ENCODE data around the gene CHRNA9.

Gene CHRNA9

DNA sequence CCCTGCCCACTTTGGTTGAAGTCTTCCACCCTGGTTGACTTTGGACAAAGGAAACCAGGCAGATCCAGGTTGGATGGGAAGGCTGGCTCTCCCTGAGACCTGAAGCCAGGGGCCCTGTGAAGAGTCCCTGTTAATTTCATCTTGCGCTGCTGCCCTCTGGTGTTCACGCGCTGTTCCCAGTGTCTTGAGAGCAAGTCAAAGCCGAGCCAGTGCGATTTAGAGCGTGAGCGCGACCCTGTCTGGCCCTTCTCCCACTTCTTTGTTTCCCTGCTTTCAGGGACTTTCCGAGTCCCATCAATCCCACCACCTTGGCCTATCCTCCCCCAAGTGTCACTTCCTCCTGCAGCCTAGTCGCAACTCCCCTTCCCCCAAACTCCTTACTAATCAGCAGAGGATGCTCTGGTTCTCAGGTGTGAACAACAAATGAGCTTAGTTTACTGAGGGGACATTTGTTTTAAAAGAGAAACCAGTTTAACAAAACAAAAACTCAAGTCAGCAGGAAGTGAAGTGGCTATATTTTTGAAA lies 25.8 kb upstream of the CHRNA9 start:
- peak; percentile 91 for DNase-seq

DNA sequence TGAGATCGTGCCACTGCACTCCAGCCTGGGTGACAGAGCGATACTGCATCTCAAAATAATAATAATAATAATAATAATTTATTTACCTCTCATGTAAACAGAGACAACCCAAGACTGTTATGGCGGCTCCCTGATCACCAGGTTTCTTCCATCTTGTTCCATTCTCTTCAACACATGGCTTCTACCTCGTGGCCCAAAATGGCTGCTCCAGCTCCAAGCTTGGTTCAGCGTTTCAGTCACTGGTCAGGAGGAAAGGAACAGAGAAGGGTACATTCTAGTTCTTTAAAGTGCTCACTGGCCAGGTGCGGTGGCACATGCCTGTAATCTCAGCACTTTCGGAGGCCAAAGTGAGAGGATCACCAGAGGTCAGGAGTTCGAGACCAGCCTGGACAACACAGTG lies 24.9 kb upstream of the CHRNA9 start:
- DNase-seq, result no peak

DNA sequence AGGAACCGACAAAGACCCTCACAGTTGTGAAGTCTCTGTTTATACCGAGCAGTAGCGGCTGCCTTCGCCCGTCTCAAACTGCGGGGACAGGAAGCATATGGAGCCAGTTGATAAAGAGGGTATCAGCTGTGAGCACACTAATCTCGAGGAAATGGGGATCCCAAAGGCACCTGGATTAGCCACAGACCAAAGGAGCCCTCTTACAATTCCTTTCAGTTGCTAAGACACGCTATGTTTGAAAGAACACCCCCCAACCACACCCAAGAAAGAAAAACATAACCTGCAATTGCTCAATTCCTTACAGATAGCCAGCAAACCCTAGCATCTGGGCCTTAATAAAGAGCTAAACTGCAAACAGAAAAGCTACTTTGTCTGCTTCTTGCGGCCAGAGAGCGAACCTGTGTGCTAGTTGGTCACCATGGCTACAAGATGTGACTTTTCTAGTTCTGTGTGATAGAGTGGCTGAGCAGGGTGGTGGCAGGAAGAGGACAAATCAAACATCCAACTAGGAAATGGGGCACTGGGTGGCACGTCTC lies 23.3 kb upstream of the CHRNA9 start:
- no peak for DNase-seq

DNA sequence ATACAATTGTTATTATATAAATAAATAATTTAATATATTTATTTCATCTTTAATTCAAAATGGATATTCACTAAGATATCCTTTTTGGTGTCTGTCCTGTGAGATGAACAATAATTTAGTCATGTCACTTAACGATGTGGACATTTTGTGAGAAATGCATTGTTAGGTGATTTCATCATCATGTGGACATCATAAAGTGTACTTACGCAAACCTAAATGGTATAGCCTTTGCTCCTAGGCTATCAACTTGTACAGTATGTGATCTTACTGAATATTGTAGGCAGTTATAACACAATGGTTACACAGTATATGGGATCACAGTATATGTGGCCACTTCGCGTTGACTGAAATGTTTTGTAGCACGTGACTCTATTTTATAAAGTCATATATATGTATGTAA lies 20.2 kb upstream of the CHRNA9 start:
- peak; percentile 84 for DNase-seq

DNA sequence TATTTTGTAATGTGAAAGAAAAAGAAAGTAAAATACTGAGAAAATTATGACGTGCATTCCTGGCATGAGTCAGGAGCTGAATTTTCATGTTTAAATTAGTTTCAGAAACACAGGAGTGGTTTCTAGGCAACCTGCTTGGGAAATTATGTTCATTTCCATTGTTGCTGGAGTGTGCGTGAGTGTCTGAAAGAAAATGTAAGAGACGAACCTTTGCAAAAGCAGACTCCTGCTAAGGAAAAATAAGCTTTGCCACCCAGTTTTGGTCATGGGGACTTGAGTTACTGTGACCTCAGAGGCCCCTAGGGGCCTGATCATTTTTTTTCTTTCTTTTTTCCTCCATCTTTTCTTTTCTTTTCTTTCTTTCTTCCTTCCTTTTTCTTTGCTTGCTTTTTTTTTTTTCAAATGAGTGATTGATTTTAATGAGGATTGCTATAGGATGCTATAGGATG lies 18.8 kb upstream of the CHRNA9 start:
- peak; percentile 96 for DNase-seq

DNA sequence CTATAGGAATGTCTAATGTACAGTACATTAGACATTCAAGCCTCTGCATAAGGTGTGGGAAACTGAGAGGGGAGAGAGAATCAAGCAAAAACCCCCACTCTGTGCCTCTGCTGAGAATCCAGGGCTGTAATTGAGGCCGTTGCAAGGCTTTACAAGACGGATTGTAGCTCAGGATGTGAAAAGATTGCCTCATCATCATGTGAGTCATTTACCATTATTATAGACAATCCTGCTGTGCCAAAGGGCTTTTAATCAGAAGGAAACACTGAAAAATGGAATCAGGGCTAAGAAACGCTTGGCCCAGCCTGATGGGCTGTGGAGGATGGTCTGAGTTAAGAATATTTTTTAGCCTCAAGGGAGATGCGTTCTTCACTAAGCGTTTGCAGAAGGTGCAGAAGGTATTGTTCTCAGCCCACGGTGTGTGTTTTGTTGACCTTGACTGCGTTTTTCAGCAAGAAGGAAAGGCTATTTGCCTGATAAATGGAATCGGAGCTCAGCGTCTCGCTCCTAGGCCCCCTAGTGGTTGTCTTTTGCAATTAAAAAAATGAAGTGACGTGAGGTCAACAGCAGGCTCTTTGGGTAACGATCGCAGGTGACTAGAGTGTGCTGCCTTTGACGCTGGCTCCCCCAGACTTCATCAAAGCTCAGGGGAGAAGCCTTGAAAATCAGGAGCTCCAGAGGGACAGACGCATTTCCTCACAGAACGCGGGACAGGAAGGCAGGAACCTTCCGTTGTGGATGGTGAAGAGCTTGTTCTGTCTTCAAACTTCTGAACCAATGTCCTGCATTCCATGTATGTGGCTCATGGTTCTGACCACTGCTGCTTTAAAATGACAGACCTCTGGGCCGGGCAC lies 18.1 kb upstream of the CHRNA9 start:
- DNase-seq, result peak; percentile 81

DNA sequence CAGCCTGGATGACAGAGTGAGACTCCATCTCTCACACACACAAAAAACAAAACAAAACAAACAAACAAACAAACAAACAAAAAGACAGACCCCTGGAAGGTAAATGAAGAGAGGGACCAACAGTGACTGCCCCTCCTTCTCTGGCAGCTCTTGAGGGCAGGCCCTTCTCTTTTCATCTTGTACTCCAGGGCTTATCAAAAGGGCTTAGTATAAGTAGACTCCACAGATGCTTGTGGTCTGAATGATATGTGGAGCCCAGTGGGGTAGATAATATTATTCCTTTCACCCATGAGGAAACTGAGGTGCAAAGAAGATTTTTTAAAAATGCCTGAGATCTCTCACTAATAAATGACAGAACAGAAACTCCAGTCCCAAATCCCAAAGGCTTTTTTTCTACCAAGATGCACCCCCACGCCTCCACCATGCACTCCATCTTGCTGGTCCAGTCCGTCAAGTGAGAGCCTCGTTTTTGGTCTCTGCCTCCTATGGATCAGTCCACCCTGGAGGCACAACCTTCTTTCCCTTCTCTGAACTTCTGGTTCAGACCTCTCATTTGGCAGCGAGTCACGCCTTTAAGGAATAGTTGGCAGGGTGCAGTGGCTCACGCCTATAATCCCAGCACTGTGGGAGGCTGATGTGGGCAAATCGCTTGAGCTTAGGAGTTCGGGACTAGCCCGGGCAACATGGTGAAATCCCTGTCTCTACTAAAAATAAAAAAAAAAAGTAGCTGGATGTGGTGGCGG lies 17.0 kb upstream of the CHRNA9 start:
- no peak for DNase-seq

DNA sequence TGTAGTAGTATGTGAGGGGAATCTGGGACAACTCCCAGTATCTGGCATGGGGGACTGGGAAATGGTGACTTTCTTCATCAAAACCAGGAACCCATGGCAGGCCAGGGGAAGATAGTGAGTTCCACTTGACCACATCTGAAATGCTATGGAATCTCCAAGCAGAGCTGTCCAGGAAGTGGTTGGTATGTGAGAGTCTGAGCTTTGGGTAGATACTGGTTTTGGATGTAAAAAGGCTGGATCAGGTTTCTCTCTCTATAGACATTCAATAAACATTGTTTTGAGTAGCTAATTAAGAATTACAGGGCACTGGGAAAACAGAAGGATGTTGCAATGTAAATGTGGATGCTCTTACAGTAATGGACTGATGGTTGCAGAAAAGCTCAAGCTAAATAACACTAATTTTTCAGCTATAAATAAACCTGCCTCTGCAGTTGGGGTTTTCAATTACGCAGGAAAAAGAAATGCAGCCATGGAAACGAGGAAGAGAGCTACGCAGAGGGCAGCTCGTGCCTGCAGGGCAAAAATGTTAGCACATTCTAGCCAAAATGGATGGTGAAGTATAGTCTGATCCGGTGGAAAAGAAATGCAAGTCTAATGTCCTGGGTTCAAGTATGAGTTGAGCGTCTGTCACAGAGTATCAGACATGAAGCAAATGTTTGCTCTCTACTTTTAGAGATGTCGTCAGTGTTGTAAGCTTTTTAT lies 13.4 kb upstream of the CHRNA9 start:
- DNase-seq, result no peak

DNA sequence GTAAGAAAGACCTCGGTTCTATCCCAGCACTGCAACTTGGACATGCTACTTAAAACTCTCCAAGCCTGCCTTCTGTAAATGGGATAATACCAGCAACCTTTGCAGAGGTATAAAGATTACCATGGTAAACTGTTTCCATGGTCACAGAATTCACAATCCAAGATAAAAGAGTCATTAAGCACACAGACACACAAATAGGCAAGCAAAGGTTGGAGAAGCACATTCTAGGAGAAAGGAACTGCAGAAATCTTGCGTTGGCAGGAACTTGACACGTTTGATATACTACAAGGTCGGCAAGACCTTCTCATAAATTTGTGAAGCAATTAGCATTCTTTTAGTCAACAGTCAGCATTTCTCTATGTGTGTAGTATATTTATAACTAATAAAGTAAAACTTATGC lies 12.3 kb upstream of the CHRNA9 start:
- DNase-seq, result no peak

DNA sequence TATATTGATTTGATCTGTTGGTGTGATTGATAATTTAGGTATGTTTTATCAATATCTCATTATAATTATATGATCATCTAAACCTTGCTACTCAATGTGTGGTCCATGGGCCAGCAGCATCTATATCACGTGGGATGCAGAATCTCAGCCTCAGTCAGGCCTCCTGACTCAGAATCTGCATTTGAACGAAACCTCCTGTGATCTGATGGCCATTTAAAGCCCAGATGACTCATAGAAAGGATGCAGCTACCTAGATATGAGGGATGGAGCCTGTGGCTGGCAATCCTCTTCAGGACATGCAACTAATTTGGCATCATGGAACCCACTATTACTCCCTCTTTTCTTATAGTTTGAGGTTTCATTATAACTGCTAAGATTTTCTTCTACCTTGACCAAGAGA lies 11.3 kb upstream of the CHRNA9 start:
- DNase-seq, result no peak

DNA sequence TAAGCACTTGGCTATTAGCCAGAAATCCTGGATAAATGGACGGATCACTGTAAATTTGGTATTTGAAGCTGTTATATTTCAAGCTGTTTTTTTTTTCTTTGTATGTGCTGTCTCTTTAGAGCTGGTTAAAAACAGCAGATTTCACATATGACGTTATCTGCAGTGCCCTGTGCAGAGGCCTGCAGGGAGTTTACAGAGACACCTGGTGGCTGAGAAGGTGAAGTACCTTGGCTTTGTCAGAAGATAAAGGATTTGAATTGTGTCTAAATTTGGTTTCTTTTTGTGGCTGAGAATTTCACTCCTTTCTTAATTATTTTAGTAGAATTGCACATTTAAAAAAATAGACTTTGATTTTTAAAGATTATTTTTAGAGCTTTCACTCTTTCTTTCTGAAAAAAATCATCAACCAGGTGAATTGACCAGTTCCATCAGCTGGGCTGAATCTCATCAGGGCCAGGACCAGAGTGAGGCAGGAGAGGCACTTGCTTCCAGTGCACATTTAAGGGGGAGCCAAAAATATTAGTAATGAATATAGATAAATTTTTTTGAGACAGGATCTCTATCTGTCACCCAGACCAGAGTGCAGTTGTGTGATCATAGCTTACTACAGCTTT lies 9.6 kb upstream of the CHRNA9 start:
- DNase-seq, result peak; percentile 75

DNA sequence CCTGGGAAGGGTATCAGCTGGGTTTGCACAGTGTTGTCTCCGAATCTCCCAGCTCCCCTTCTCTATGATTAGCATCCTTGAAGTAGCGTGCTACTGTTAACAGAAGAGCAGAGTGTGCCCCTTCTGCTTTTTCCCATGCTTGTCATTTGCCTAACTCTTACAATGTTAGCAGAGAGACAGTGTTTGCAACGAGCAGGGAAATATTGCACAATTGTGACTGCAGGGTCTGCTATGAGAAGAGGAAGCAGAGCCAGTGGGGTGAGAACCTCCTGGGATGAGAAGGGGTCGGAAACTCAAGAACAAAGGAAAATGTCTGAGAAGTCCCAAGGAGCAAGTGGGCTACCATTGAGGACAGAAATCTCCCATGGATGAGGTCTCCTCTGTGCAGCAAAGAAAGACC lies 7.8 kb upstream of the CHRNA9 start:
- peak; percentile 78 for DNase-seq

DNA sequence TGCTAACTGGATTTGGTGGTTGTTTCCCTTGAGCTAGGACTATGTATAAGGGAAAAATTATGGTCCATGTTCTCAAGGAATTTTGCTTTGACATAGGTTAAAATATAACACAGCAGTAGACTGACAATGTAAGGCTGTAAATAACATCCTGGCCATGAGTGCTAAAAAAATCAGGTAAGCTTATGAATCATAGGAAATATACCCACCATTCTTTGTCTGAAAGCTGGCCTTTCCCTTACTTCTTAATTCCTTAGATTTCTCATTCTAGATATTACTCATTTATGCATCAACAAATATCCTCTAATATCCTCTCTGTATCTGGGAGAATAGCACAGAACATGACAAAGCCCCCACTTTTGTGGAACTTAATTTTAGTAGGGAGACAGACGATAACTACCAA lies 6.8 kb upstream of the CHRNA9 start:
- DNase-seq, result no peak

DNA sequence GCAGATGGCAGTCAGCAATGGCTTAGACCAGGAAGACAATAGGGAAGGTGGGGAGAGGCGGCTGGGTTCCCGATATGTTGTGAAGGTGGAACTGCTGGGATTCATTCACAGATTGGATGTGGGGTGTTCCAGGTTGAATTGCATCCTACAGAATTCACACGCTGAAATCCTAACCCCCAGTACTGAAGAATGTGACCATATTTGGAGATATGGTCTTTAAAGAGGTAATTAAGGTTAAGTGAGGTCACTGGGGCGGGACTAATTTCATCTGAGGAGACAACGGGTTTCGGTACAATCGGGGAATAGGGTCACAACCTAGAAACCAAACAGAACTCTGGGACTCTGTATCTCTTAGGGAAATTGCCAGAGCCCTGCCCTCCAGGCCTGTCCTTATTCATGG lies 5.3 kb upstream of the CHRNA9 start:
- no peak for DNase-seq

DNA sequence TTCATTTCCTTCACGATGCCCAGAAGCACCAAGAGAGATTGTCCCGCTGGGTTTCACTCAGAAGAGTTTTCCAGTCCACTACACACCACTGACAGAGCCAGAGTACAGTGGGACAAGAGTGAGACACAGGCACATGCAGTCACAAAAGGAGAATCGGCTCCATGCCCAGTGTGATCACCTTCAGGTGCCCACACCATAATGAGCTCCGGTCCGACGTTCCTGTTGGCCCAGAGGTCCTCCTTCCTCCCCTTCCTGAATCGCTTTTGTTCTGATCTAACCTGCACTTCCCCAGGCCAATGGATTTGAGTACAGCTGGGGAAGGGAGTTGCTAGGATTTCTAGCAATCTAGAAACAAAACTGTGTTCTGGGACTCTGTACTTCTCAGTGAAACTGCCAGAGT lies 4.6 kb upstream of the CHRNA9 start:
- no peak for DNase-seq

DNA sequence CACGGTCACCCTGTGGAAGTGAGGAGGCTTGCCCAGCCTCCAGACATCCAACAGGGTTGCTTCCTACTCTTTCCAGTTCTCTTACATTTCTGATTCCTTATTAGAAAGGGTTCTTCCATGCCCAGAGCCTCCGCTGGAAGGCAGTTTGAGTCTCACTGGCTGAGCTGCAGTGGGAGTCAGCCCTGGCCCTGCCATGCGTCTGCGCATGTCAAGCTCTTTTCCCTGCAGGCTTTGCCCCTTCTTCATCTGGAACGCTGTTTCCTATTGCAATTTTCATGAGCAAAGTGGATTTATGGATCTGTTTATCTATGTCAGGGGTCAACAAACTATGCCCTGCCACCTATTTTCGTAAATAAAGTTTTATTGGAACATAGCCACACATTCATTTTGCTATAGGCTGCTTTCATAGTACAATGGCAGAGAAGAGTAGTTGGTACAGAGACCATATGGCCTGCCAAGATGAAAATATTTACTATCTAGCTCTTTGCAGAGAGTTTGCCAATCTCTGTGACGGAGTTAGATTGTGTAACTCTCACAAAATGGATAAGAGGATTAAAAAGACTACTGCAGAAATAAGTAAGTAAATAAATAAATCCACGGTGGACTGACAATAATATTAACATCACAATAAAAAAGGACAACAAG lies 3.9 kb upstream of the CHRNA9 start:
- no peak for DNase-seq

DNA sequence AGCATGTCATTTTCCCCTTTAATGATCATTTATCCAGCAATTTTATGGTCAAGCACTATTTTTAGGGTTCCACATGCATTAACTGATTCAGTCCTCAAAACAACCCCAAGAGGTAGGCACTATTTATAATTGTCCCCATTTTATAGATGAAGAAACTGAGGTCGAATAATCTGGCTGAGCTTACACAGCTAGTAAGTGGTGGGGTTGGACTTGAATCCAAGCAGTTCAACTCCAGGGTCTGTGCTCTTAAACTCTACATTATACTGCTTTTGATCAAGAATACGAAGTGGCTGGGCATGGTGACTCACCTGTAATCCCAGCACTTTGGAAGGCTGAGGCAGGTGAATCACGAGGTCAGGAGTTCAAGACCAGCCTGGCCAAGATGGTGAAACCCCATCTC lies 3.2 kb upstream of the CHRNA9 start:
- no peak for DNase-seq

DNA sequence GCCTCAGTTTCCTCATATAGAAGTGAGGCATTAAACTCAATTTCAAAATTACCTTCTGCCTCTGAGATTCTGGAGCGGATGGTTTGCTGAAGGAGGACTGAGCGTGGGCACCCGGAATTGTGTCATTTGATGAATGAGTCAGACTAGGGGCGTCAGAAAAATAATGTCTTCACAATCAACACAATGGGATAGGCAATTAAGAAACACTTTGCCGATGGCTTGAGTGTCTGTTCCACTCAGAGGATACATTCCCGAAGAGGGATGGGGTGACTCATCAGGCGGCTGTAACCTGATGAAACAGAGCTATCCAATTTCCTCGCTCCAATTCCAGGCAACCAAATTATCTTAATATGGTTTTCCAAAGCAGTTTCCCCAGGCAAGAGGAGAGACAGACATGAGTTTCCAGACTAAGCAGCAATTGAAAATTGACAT lies 1.2 kb upstream of the CHRNA9 start:
- DNase-seq, result no peak

DNA sequence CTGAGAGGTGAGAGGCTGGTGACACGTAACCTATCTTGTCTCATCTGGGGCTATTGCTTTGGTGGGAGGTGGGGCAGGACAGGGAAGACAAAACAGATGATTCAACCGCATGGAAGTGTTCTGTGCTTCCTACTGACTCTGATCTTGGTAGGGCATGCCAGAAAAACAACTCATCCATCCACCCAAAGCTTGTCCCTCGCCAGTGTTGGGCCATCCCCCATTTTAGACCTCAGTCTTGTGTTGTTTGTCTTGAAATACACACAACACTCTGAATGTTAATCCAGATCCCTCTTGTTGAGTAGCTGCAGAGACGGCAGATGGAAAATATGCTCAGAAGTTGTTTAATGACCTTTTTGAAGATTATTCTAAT lies 377 bp downstream of the CHRNA9 start:
- no peak for DNase-seq

DNA sequence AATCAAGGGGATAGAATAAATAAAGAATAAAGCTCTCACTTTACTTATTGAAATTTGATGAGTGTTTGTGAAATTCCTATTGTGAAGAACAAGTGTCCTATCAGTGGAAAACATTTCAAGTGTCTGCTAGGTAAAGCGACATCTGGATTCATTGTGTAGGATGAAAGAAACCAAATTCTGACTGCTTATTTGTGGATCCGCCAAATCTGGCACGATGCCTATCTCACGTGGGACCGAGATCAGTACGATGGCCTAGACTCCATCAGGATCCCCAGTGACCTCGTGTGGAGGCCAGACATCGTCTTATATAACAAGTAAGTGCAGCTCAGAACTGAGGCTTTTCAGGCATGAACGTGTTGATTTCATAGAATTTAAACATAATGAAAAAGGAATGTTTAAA lies 1.9 kb downstream of the CHRNA9 start:
- no peak for DNase-seq

DNA sequence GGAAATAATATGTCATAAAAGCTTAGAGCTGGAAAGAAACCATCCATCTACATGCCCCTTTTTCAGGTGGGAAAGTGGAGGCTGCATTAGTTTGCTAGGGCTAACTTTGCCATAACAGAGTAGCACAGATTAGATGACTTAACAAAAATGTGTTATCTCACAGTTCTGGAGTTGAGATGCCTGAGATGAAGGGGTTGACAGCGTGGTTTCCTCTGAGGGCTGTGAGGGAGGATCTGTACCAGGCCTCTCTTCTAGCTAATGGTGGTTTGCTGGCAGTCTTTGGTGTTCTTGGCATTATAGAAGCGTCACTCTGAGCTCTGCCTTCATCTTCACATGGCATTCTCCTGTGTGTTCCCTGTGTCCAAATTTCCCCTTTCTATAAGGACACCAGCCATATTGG lies 2.4 kb downstream of the CHRNA9 start:
- DNase-seq, result no peak

DNA sequence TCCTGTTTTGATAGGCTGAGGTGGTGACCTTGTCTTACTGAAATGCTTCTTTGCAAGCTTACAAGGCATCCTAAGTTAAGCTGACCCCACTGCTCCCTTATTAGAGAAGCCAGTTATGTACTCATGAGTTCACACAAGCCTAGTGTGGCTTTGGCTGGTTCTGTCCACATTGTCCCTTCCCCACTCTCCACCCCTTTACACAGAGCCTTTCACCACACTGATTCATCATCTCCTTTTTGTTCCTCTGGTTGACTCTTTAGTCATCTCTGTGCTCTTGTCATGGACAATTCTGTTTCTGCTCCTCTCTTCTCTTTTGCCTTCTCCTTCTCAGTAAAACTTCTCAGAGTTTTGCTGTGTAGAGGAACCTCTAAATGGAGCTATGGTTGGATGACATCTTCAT lies 4.9 kb downstream of the CHRNA9 start:
- peak; percentile 83 for DNase-seq

All from suppressor macrophage treated with lipopolysaccharide for 4 hours (primary cell).